Measurements from ENCODE around the gene CMIP.

CMIP gene

GRCh38 chr16:81445966-81446906 is 1.6 kb downstream of the CMIP start:
- DNase-seq (ENCODE audit: extremely low read depth in 1 of 2, low read depth in 1 of 2), result no peak

- DNase-seq (ENCODE audit: extremely low read depth in 1 of 2, low read depth in 1 of 2), result no peak
Observed at GRCh38 chr16:81446907-81447268, 2.3 kb downstream of the CMIP start.

- no peak for DNase-seq (ENCODE audit: extremely low read depth in 1 of 2, low read depth in 1 of 2)
Observed at GRCh38 chr16:81447383-81448101, 2.9 kb downstream of the CMIP start.

- DNase-seq (ENCODE audit: extremely low read depth in 1 of 2, low read depth in 1 of 2), result no peak
Observed at GRCh38 chr16:81448154-81449131, 3.8 kb downstream of the CMIP start.

GRCh38 chr16:81449241-81449640 is 4.6 kb downstream of the CMIP start:
- no peak for DNase-seq (ENCODE audit: extremely low read depth in 1 of 2, low read depth in 1 of 2)

GRCh38 chr16:81449899-81450608 is 5.4 kb downstream of the CMIP start:
- DNase-seq (ENCODE audit: extremely low read depth in 1 of 2, low read depth in 1 of 2), result no peak

- no peak for DNase-seq (ENCODE audit: extremely low read depth in 1 of 2, low read depth in 1 of 2)
Observed at GRCh38 chr16:81450783-81451491, 6.3 kb downstream of the CMIP start.

- no peak for DNase-seq (ENCODE audit: extremely low read depth in 1 of 2, low read depth in 1 of 2)
Observed at GRCh38 chr16:81451753-81452680, 7.4 kb downstream of the CMIP start.

- no peak for DNase-seq (ENCODE audit: extremely low read depth in 1 of 2, low read depth in 1 of 2)
Observed at GRCh38 chr16:81453091-81453728, 8.6 kb downstream of the CMIP start.

- DNase-seq (ENCODE audit: extremely low read depth in 1 of 2, low read depth in 1 of 2), result no peak
Observed at GRCh38 chr16:81454044-81454443, 9.4 kb downstream of the CMIP start.

- no peak for DNase-seq (ENCODE audit: extremely low read depth in 1 of 2, low read depth in 1 of 2)
Observed at GRCh38 chr16:81455006-81455405, 10.4 kb downstream of the CMIP start.

GRCh38 chr16:81455720-81456494 is 11.3 kb downstream of the CMIP start:
- no peak for DNase-seq (ENCODE audit: extremely low read depth in 1 of 2, low read depth in 1 of 2)

GRCh38 chr16:81456523-81457325 is 12.1 kb downstream of the CMIP start:
- DNase-seq (ENCODE audit: extremely low read depth in 1 of 2, low read depth in 1 of 2), result no peak

- DNase-seq (ENCODE audit: extremely low read depth in 1 of 2, low read depth in 1 of 2), result no peak
Observed at GRCh38 chr16:81457326-81458133, 12.9 kb downstream of the CMIP start.

- DNase-seq (ENCODE audit: extremely low read depth in 1 of 2, low read depth in 1 of 2), result no peak
Observed at GRCh38 chr16:81458149-81458669, 13.6 kb downstream of the CMIP start.
